GM18508 (cell line): ENCODE measurements around the gene GNAI2.

ENCODE experiments used
- ATAC-seq: cut with Tn5 transposase; IDR thresholded peaks from one replicate; pipeline ENCODE4 v1.9.1; 2021; ENCODE audit warnings: moderate number of reproducible peaks; ENCODE audit not compliant: insufficient read depth, unreplicated experiment

The GNAI2 gene

GRCh38 chr3:50235716-50236483 lies at the start of gene GNAI2:
TSS of gene GNAI2 (plus strand) at chr3:50236204. CDS start at chr3:50236336, 132 bp downstream.
- ATAC-seq = peak; percentile 82

DNA sequence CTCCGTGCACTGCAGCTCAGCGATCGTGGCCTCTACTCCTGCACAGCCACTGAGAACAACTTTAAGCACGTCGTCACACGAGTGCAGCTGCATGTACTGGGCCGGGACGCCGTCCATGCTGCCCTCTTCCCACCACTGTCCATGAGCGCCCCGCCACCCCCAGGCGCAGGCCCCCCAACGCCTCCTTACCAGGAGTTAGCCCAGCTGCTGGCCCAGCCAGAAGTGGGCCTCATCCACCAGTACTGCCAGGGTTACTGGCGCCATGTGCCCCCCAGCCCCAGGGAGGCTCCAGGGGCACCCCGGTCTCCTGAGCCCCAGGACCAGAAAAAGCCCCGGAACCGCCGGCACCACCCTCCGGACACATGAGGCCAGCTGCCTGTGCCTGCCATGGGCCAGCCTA lies 48.3 kb upstream of the GNAI2 start:
- no peak for ATAC-seq

DNA sequence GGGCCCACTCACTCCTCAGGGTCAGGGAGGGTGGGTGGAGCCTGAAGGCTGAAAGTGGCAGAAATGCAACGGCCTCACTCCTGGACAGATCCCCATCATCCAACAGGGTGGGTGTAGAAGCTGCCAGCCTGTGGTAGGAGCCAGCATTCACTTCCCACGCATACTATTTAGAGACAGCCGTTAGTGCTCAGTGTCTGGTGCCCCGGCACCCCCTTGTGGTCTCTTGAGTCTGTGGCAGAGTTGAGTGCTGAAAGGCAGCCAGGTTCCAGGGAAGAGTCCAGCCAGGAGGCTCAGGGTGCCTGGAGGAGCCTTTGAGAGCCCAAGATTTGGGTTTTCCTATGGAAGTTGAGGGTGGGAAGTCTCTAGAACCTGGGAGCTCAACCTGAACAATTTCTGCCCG lies 46.7 kb upstream of the GNAI2 start:
- ATAC-seq = no peak

GRCh38 chr3:50189989-50190388 lies 46.0 kb upstream of the GNAI2 start:
- ATAC-seq = no peak

DNA sequence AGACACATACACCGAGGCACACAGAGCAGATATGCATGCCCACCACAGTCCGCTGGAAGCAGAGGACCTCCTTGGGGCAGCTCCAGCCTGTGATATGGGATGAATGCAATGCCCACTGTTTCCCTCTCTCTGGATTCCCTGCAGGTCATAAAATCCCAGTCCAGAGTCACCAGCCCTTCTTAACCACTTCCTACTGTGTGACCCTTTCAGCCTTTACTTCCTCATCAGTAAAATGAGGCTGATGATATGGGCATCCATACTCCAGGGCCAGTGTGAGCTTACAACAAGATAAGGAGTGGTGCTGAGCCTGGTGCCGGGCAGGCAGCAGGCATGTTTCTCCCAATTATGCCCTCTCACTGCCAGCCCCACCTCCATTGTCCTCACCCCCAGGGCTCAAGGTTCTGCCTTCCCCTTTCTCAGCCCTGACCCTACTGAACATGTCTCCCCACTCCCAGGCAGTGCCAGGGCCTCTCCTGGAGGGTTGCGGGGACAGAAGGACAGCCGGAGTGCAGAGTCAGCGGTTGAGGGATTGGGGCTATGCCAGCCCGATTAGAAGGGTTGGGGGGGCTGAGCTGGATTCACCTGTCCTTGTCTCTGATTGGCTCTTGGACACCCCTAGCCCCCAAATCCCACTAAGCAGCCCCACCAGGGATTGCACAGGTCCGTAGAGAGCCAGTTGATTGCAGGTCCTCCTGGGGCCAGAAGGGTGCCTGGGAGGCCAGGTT lies 44.9 kb upstream of the GNAI2 start, which contains the start of gene GNAT1:
Gene GNAT1, plus strand, starts transcription at position 675 of the 725 bp plus-strand sequence. CDS start 116 bp downstream, outside the sequence.
- no peak for ATAC-seq

DNA sequence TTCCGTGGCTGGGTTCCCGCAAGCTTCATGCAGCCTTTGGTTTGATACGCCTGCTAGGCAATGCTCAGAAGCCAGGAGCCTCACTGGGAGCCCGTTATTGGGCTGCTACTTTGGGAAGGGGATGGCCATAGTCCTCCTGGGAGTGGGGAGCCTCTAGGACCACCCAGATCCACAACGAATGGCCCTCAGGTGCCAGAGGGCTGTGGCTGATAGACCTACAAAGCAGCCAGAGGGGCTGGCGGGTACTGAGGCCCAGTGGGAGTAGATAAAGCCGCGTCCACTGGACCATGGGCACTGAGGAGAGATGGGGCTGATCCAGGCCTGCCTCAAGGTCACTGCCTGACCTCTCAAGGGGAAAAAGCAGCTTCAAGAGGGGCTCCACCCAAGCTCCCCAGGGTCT lies 43.9 kb upstream of the GNAI2 start:
- no peak for ATAC-seq

GRCh38 chr3:50192689-50193141 lies 43.3 kb upstream of the GNAI2 start:
- no peak for ATAC-seq

DNA sequence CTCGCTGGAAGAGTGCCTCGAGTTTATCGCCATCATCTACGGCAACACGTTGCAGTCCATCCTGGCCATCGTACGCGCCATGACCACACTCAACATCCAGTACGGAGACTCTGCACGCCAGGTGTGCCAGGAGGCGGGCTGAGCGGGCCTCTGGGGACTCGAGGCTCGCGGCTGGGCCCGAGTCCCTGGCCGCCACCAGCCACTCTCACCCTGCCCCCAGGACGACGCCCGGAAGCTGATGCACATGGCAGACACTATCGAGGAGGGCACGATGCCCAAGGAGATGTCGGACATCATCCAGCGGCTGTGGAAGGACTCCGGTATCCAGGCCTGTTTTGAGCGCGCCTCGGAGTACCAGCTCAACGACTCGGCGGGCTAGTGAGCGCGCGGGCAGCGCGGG lies 42.7 kb upstream of the GNAI2 start:
- no peak for ATAC-seq

GRCh38 chr3:50193746-50194127 lies 42.3 kb upstream of the GNAI2 start:
- ATAC-seq = no peak

DNA sequence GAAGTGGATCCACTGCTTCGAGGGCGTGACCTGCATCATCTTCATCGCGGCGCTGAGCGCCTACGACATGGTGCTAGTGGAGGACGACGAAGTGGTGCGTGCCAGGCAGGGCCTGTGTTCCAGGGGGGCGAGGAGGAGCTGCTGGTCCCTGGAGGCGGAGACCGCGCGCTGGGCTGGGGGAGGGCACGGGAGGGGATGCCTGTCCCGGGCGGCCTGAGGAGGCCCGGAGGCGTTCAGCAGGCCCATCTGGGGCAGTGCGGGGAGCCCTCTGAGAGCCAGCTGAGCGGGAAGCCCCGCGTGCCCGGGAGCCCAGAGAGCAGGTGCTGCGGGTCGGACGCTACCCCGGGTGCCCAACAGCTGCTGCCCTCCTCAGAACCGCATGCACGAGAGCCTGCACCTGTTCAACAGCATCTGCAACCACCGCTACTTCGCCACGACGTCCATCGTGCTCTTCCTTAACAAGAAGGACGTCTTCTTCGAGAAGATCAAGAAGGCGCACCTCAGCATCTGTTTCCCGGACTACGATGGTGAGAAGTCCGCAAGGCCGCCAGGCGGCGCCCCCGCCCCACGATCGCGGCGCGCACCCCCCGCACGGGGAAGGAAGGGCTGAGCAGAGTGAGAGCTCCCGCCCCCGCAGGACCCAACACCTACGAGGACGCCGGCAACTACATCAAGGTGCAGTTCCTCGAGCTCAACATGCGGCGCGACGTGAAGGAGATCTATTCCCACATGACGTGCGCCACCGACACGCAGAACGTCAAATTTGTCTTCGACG lies 41.7 kb upstream of the GNAI2 start:
- ATAC-seq = no peak

GRCh38 chr3:50194903-50195500 lies 41.0 kb upstream of the GNAI2 start:
- ATAC-seq = no peak

DNA sequence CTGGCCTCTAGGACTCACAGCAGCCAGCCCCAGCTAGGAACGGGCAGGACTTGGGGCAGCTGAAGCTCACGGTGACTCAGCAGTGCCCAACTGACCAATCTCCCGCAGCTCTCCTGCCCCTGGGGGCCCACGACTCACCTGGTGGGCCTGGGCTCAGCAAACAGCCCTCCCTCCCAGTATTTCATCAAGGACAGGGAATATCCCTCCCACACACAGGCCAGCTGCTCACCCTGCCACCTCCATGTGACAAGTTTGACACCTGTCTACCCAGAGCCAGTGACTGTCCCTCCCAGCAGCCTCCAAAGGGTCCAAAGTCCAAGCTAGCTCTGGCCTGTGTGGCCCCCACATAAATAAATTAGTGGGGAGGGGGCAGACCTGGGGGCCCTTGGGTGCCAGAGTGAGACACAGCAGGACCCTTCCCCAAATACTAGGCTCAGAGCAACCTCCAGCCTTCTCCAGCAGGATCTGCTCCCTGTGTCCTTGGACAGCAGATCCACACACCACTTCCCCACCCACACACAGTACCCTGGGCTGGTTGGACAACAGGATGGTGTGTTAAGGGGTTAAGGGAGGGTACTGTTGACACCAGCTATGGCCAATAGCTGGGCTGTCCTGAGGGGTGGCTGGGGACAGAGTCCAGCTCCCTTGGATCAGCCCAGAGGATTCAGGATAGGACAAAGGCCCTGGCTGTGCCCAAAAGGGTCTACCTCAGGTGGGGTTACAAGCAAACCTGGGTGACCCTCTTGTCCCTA lies 40.3 kb upstream of the GNAI2 start:
- no peak for ATAC-seq

DNA sequence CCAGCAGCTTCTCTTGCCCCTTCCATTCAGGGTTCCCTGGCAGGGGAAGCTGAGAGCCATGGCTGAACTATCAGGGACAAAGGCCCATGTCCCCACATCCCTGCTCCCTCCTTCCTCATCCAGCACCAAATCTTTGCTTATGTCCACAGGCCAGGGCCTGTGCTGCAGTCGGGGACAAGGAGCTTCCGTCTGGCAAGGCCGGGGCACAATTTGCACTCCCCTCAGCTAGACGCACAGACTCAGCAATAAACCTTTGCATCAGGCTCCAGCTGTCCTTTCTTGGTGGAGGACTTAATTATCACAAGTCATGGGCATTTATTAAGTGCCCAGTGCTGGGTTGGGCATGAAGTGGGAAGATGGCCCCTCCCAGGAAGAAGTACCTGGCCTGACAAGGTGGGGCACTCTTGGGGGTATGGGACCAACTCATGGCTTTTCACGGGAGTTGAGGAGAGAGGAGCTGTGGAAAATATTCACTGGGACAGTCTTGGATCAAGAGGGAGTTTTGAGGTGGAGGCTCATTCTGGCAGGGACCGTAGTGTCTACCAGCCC lies 39.7 kb upstream of the GNAI2 start:
- no peak for ATAC-seq

DNA sequence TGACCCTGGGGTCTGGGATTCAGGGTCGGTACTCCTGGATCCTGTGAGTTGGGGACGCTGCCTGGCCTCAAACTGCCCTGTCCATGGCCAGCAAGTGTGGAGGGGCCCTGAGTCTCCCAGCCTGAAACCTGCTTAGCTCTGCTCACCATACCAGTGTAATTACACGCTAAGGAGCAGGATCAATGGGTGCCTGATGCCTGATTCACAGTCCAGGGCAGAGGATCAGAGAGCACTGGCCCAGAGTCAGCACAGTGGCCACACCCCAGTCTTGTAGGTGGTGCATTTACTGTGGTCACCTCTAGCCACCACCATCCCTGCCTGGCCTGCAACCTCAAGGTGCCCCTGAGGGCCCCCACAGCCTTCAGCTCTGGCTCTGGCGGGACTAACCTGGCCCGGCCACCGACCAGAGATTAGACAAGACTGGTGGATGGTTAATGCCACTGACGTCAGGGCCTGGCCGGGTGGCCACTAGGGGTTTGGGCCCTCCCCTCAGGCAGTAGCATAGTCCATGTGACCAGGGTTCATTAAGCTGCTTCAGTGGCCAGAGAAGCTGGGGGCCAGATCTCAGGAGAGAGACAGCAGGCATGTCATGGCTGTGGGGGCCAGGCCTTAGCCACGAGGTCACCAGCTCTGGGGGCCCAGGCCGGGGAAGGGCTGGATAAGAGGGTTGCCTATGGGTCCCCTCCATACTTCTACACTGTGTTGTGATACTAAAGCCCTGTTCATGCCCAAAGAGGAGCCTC lies 34.3 kb upstream of the GNAI2 start:
- ATAC-seq = no peak

DNA sequence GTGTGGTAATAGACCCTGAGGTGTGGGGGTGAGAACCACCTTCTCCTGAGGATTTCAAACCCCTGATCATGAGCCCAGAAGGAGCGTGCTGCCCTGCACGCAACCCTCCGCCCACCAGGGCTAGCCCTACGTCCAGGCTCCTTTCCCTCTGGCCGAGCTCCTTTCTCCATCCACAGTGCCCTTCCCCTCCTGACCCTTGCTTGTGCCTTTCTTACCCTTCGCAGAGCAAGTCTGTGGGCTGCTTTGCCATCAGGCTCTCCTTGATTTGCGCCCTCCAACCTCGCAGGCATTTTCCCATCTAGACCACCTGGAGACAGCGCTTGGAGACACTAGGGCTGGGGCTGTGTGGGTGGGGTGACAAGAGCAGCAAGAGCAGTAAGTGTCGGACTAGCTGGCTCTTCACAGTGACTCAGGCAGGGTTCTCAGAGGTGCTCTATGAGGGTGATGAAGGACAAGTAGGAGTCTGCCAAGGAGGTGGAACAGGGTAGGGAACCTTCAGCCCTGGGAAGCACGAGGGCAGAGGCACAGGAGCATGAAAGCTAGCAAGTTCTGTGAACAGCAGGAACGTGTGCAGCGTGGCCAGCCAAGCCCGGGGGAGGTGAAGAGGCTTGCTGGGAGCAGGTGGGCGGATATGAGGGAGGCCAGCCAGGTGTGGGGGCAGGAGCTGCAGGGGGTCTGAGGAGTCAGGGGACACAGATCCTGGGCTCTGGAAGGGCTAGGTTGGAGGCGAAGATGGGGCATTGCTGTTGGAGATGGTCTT lies 33.5 kb upstream of the GNAI2 start:
- ATAC-seq = no peak

DNA sequence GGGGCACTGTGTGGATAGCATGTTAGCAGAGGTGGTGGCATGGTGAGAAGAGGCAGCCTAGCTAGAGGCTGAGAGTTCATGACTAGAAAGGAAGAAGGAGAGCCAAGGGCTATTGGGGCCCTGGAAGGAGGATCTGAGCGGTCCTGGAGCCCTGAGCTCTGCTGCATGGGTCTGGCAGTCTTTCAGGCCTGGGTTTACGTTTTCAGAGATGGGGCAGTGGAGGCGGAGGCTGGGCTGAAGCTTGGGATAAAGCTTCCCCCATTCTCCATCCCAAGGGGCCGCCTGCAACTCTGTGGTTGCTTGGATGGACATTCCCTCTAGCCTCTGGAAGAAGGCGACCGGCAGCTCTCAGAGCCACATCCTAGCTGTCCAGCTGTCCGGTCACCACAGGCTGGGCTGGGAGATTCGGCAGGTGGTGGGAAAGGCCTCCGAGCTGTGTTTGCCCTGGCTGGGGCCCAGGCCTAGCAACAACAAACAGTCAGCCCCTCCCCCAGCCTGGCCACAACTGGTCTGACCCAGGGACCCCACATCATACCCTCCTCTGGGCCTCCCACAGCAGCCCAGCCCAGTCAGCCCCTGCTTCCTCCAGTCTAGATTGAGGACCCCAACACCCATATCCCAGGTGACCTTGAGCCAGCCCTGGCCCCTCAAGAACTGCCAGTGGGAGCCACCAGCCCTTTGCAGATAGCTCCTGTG lies 32.7 kb upstream of the GNAI2 start:
- ATAC-seq = no peak
